Hepatocyte (in vitro differentiated cells): ENCODE measurements around the gene CFAP47. TPM values are rescaled to one million over a fixed set of nuclear protein-coding genes. Genes with fewer than 3 reads are reported as not detected.

ENCODE experiments used
- DNase-seq: peaks from one replicate; pipeline ENCODE4 v3.0.0-alpha.2; 2016; ENCODE audit warnings: low spot score
- H2AFZ ChIP-seq: fragments of 200-600 bp; sonication (generic); 2 replicates; pipeline ENCODE4 v1.6.0; 2016; ENCODE audit warnings: antibody characterized with exemption, mild to moderate bottlenecking
- H3K27ac ChIP-seq: fragments of 200-600 bp; sonication (generic); 2 replicates; pipeline ENCODE4 v1.5.1; 2016; ENCODE audit warnings: mild to moderate bottlenecking
- H3K27me3 ChIP-seq: fragments of 200-600 bp; sonication (generic); 2 replicates; pipeline ENCODE4 v1.6.1; 2016
- H3K36me3 ChIP-seq: fragments of 200-600 bp; sonication (generic); replicated peaks from 2 replicates; pipeline ENCODE4 v1.5.1; 2016; ENCODE audit warnings: low read depth; ENCODE audit not compliant: insufficient read depth
- H3K4me1 ChIP-seq: fragments of 200-600 bp; sonication (generic); 2 replicates; pipeline ENCODE4 v1.5.1; 2016; ENCODE audit warnings: mild to moderate bottlenecking, moderate library complexity; ENCODE audit not compliant: insufficient read depth
- H3K4me2 ChIP-seq: fragments of 200-600 bp; sonication (generic); 2 replicates; pipeline ENCODE4 v1.6.0; 2016
- H3K4me3 ChIP-seq: fragments of 200-600 bp; sonication (generic); 2 replicates; pipeline ENCODE4 v1.5.1; 2016; ENCODE audit warnings: mild to moderate bottlenecking
- H3K79me2 ChIP-seq: fragments of 200-600 bp; sonication (generic); 2 replicates; pipeline ENCODE4 v1.6.0; 2017; ENCODE audit warnings: mild to moderate bottlenecking
- H3K9me2 ChIP-seq: fragments of 200-600 bp; sonication (generic); replicated peaks from 2 replicates; pipeline ENCODE4 v1.6.0; 2017; ENCODE audit warnings: mild to moderate bottlenecking; ENCODE audit not compliant: insufficient read depth
- H3K9me3 ChIP-seq: fragments of 200-600 bp; sonication (generic); 2 replicates; pipeline ENCODE4 v1.5.1; 2016; ENCODE audit warnings: low read depth, mild to moderate bottlenecking
- H4K20me1 ChIP-seq: fragments of 200-600 bp; sonication (generic); 2 replicates; pipeline ENCODE4 v1.6.0; 2016; ENCODE audit warnings: mild to moderate bottlenecking; ENCODE audit not compliant: insufficient read depth, poor library complexity, severe bottlenecking
- CTCF ChIP-seq: fragments of 200-600 bp; sonication (generic); IDR thresholded peaks from 2 replicates; pipeline ENCODE4 v1.5.1; 2016; ENCODE audit warnings: antibody characterized with exemption, mild to moderate bottlenecking; ENCODE audit not compliant: poor library complexity
- EZH2 ChIP-seq: fragments of 200-600 bp; sonication (generic); IDR thresholded peaks from 2 replicates; pipeline ENCODE4 v1.6.1; 2016; ENCODE audit warnings: antibody characterized with exemption, mild to moderate bottlenecking, borderline replicate concordance
- EZH2phosphoT487 ChIP-seq: fragments of 200-600 bp; sonication (generic); IDR thresholded peaks from one replicate; pipeline ENCODE4 v1.6.1; 2018; ENCODE audit warnings: antibody characterized with exemption, mild to moderate bottlenecking, low read depth, moderate library complexity; ENCODE audit not compliant: unreplicated experiment, severe bottlenecking
- WGBS: methylation state at CpG from one replicate; pipeline ENCODE4 v1.1.6; 2016; ENCODE audit warnings: low lambda C conversion rate; ENCODE audit errors: missing lambda C conversion rate; 5-methylcytosine and 5-hydroxymethylcytosine counted together
- polyA plus RNA-seq: library from polyadenylated mRNA; unstranded; fragments of >200 nt; fragmentation: Nextera tagmentation; extraction: Ambion mirVana; gene quantifications from 2 replicates; pipeline ENCODE4 v1.2.1, GENCODE V29; 2016
- total RNA-seq: library from RNA; depleted of rRNA; stranded (reverse); fragments of >200 nt; gene quantifications from 2 replicates; pipeline ENCODE4 v1.2.3, GENCODE V29; 2014

The CFAP47 gene
- total and polyA plus RNA-seq, 2 experiments from 2014 or later = 0.13 TPM; not detected in 1

- WGBS = 36% methylated on average over 1 of the region's 1 CpG
Measured at GRCh38 chrX:36357855-36358254, 438.3 kb downstream of the CFAP47 start.

GRCh38 chrX:36364262-36364661 lies 444.7 kb downstream of the CFAP47 start:
- 45% methylated on average over 1 of the region's 1 CpG for WGBS
- Histone ChIP-seq H4K20me1 (no peaks in the 10 kb centered on the region), H2AFZ (no peak overlapping the region), H3K4me2 (no peak overlapping the region), H3K4me1 (no peaks in the 10 kb centered on the region), H3K27ac (no peak overlapping the region), H3K79me2 (no peaks in the 10 kb centered on the region), H3K9me3 (no peaks in the 10 kb centered on the region), H3K4me3 (no peak overlapping the region), H3K9me2 (no peaks in the 10 kb centered on the region), H3K36me3 (no peaks in the 10 kb centered on the region), H3K27me3 (no peaks in the 10 kb centered on the region)
- DNase-seq = no peak
- no peak for TF ChIP-seq EZH2phosphoT487
- no peak for TF ChIP-seq EZH2
- TF ChIP-seq CTCF = no peak

More at GRCh38 chrX:36357855-36358254, 438.3 kb downstream of the CFAP47 start:
- TF ChIP-seq EZH2phosphoT487 (no peak), EZH2 (no peak), CTCF (no peak)
- Histone ChIP-seq H3K4me3 (no peak overlapping the region), H4K20me1 (no peaks in the 10 kb centered on the region), H3K27ac (no peak overlapping the region), H3K4me1 (no peaks in the 10 kb centered on the region), H3K4me2 (no peak overlapping the region), H2AFZ (no peak overlapping the region), H3K36me3 (no peaks in the 10 kb centered on the region), H3K27me3 (no peaks in the 10 kb centered on the region), H3K9me3 (no peaks in the 10 kb centered on the region), H3K9me2 (no peaks in the 10 kb centered on the region), H3K79me2 (no peaks in the 10 kb centered on the region)
- no peak for DNase-seq

- Histone ChIP-seq H3K9me3 (no peaks in the 10 kb centered on the region), H3K27me3 (no peaks in the 10 kb centered on the region)
Measured at GRCh38 chrX:36383495-36383894, 464.0 kb downstream of the CFAP47 start.

More at GRCh38 chrX:36383495-36383894, 464.0 kb downstream of the CFAP47 start:
- 67% methylated on average over 4 of the region's 4 CpGs for WGBS
- Histone ChIP-seq H3K27ac (no peak overlapping the region), H4K20me1 (no peaks in the 10 kb centered on the region), H3K79me2 (no peaks in the 10 kb centered on the region), H2AFZ (no peak overlapping the region), H3K4me1 (no peaks in the 10 kb centered on the region), H3K4me2 (no peak overlapping the region), H3K4me3 (no peak overlapping the region), H3K36me3 (no peaks in the 10 kb centered on the region), H3K9me2 (no peaks in the 10 kb centered on the region)
- TF ChIP-seq EZH2phosphoT487 (no peak), EZH2 (no peak), CTCF (no peak)
- no peak for DNase-seq
